Renal cortical epithelial cell (primary cell): Measurements from ENCODE around the gene WNT7A. TPM values are rescaled to one million over a fixed set of nuclear protein-coding genes. Genes with fewer than 3 reads are reported as not detected.
A peak's percentile ranks its signal among the peaks of the same experiment; 100 is the strongest.

ENCODE experiments used
- DNase-seq: peaks from one replicate; pipeline ENCODE4 v3.0.0-alpha.2; 2011; ENCODE audit warnings: low read depth
- total RNA-seq: library from RNA; depleted of rRNA; stranded (reverse); fragments of >200 nt; gene quantifications from 2 replicates; pipeline ENCODE4 v1.2.3, GENCODE V29; 2014

The WNT7A gene
- total RNA-seq, 1 donor from 2014 or later: 23.1 TPM

DNA sequence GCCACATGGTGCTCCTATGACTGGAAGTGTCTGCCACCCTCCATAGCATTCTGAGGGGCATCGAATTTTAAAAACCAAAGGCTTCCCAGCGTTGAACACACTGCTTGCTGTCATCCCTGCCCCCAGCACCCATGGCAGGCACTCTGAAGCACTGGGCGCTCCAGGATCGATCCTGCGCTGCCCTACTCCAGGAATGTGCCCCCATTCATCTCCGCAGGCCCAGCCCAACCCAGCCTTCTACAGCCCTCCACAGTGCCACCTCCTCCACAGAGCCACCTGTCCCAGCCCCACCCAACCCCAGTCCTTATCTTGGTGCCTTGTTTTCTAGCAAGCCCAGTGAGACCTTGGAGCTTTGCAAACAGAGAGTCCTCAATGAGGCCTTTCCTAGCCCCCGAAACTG lies 52.2 kb downstream of the WNT7A start:
- DNase-seq: no peak

DNA sequence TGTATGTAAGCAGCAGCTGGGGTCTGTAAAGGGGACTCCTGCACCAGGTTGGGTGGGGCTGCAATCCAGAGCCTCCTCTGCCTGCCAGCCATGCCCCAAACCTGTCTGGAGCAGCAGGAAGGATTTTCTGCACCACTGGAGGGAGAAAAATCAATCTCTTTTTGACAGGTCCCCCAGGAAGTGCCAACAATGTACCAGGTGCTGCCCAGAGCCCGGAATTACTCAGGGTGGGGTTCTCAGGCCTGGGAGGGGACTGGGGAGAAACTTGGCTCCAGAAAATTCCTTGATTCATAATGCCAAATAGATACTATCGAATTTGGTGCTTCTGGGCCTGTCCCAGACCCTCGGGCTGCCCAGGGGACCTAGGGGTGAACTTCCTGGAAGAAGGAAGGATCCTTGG lies 52.6 kb downstream of the WNT7A start:
- DNase-seq: peak; percentile 44

DNA sequence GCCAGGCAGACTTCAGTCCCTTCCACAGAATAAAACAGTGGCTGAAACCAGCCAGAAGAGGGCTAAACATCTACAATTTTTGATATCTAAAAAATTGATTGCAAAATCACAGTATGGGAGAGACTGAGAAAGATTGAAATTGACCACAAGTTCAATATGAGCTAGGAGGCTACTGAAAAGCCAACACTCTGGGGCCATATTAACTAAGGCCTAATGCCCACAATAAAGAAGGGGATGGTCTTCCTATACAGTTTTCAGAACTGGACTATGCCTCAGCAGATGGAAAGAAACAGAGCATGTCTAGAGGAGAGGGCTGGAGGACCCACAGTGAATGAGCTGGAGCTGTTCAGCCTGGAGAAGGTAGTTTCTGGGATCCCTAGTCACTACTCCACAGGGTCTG lies 53.2 kb downstream of the WNT7A start:
- no peak for DNase-seq

DNA sequence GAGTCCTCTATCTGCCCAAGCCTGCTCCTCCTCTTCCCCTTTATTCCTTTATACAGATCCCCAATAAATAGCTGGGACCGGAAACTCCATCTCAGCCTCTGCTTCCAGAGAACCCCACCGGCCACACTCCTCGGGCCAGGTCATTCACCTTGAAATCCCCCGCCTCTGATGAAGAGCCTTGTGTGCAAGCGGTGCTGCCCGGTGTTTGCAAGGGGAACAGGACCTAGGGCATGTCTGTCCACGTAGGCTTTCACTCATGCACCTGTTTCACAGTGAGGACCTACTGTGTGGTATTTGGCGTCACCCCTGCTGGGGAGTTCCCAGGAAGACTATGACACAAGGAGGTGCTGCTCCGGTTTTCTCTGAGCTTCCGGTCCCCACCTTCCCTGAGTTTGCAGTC lies 54.0 kb downstream of the WNT7A start:
- DNase-seq: no peak

DNA sequence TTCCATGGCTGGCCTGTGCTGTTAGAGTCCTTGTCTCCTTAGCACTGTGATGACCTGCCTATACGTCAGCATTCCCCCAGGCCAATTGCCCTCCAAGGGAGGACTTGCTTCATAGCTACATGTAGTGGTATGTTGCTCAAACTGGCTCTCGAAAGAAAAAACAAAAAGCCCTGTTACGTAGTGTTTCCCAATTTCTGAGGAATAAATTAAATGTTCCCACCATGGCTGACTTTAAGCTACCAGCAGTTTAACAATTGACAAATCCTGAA lies 54.6 kb downstream of the WNT7A start:
- DNase-seq: peak; percentile 24

DNA sequence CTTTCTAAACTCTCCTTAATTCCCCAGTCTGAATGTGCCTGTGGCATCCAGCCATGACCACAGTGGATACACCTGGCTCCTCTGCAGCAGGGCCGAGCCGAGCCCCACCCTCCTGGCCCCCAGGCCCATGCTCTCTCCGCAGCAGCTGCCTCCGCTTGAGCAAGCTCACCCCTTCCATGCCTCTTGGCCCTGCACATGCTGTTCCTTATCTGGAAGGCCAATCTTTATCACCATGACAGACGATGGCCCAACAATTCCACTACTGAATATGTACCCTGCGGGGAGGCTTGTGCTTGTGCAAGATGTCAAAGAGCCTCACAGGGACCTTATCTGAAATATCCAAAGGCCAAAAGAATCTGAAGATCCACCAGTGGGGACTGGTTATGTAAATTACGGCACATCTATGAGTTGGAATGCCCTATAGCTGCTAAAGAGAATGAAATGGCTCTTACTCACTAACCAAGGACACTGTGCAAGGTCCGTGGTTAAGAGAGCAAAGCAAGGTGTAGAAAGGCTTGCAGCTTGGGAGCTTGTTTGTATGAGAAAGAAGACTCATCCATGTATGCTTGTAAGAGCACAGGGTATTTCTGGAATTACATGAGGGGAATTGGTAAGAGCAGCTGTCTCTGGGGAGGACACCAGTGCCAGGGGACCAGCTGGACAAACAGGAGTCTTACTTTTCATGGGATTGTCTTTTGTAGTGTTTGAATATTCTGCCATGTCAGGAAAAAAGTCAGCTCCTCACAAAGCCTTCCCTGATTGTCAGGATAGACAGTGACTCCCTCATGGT lies 55.2 kb downstream of the WNT7A start:
- peak; percentile 56 for DNase-seq

DNA sequence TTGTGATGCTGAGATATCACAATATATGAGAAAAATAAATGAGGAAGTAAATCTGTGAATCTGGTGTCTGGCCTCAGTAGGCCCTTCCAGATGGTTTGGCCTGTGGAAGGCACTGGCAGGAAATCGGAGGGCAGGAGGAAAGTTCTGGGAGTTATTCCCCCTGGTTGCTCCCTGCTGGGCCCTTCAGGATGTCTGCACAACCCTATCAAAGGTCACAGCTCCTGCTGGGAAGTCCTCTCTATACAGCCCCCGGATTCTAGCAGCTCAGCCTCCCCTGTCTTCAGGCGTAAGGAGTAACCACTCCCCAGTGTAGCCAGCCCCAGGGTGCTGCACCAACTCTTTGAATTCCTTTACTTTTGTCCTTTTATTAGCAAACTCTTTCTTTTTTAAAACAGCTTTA lies 56.2 kb downstream of the WNT7A start:
- DNase-seq: no peak

DNA sequence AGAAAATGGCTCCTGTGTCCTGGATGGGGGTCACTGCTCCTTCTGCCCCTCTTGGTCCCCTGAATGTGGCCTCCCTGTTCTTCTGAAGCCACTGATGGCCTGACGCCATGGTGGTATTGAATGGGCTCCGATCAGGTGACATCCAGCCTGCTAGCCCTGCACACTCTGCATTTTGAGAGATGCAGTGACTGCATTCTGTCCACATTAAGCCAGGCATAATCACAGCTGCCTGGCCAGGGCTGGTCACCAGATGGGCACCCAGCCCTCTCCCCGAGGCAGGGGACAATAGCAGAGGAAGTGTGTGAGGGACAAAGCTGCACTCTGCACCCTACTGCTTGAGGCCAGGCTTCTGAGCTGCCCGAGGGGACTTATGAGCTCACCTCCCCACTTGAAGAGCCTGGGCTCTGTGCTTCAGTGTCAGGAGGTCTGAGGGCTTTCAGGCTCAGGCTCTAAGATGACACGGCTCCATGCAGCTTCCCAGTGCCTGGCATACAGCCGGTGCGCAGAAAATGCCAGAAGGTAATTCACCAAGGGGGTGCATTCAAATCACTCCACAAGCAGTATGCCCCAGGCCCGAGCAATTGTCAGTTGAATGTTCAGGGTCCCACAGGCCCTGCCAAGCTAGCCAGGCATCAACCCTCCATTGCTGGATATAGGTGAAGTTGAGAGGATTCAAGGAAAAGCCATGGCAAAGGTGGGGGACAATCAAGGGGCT lies 56.8 kb downstream of the WNT7A start:
- no peak for DNase-seq

DNA sequence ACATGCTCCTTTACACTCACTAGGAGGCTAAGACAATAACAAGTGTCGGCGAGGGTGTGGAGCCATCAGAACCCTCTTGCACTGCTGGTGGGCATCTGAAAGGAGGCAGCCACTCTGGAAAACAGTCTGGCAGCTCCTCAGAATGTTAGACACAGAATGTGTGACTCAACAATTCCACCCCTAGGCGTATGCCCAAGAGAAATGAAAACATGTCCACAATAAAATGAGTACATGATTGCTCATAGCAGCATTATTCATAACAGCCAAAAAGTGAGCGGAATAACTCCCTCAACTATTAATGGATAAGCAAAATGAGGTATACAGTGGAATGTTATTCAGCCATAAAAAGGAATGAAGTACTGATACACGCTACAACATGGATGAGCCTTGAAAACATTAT lies 57.8 kb downstream of the WNT7A start:
- DNase-seq: peak; percentile 59

DNA sequence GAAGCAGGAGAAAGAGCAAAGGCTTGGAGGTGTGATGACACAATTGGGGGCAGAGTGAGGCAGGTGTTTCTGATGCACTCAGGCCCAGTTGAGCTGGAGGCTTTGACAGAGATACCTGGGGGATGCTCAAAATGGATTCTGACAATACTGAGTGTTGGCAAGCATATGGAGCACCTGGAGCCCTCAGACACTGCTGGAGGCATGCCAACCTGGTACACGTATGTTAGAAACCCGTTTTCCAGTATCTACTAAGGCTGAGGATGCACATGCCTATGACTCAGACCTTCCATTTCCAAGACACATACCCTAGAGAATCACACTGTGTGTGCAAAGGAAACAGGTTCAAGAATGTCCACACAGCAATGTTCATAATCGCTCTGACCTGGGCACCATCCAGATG lies 58.7 kb downstream of the WNT7A start:
- no peak for DNase-seq

DNA sequence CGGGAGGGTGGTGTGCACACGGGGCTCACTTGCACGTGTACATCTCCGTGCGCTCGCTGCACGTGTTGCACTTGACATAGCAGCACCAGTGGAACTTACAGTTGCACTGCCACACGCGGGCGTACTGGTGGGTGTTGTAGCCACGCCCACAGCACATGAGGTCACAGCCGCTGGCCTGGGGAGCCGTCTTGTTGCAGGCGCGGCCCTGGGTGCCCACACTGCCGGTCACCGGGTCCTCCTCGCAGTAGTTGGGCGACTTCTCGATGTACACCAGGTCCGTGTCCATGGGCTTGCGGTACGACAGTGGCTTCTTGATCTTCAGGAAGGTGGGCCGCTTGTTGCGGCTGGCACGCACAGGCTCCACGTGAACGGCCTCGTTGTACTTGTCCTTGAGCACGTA lies 61.0 kb downstream of the WNT7A start:
- no peak for DNase-seq

DNA sequence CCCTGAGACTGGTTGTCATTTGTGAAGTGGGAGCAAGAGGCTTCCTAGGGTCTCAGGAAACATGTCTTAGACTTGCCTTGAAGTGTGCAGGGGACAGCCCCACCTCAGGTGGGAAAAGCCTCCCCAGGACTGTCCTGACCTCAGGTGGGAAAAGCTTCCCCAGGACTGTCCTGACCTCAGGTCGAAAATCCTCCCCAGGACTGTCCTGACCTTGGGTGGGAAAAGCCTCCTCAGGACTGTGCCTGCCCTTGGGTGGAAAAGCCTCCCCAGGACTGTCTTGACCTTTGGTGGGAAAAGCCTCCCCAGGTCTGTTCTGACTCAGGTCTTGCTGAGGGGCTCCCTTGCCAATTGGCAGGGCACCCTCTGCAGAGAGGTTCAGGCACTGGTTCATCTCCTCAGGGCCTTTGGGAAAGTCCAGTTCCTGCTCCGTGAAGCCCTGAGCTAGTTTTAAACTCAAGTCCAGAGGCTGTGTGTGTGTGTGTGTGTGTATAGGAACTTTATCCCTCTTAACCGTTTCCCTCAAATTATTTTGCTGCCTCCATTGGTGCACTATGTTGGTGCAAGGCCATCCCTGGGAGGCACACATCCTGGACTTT lies 64.7 kb downstream of the WNT7A start:
- DNase-seq: no peak

DNA sequence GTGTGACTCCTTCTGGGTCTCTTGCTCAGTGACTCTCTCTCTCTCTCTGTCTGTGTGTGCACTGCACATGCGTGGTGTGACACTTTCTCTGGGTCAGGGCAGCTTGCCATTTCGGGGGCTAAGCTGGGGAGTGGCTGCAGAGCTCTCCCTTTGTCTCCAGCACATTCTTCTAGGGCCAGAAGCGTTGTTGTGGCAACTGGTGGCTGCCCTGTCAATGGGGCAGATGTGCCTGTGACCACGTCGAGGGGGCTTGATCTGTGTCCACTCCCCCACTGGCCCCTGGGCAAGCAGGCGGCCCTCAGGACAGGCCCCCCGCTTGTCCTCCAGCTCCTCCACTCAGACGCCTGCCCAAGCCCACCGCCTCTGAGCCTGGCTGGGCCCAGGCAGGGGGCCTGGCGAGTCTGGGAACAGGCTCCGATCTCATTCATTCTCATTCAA lies 67.8 kb downstream of the WNT7A start:
- no peak for DNase-seq

DNA sequence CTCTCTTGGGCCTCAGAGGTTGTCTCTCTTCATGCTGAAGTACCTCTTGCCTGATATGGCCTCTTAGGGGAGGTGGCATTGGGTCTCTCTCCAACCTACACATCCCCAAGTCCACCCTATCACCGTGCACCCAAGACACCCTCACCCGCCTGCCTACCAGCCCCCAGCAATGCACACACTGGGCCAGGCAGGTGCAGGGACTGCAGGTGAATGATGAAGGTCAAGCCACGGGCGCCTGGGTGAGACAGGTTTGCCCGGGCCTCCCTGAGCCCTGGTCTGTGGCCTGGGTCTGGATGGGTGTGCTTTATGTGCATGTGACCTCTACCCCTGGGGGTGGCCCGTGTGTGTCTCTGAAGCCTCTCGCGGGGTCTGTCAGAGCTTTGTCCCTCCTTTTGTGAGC lies 68.3 kb downstream of the WNT7A start:
- DNase-seq: no peak

DNA sequence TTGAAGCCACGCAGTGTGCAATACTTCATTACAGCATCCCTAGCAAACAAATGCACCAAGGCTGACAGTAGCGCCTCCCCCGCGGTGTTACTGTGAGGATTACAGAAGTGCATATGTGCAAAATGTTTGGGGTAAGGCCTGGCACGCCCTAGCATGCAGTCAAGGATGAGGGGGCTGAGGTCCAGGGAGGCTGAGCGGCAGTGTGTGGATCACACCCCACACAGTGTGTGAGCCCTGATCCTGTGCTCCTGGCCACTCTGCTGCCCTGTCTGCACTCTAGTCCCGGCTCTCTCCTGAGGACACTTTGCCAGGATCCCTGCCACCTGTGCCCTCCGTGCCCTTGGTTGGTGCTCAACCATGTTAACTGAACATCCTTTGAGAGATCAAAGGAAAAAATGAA lies 71.3 kb downstream of the WNT7A start:
- DNase-seq: no peak

DNA sequence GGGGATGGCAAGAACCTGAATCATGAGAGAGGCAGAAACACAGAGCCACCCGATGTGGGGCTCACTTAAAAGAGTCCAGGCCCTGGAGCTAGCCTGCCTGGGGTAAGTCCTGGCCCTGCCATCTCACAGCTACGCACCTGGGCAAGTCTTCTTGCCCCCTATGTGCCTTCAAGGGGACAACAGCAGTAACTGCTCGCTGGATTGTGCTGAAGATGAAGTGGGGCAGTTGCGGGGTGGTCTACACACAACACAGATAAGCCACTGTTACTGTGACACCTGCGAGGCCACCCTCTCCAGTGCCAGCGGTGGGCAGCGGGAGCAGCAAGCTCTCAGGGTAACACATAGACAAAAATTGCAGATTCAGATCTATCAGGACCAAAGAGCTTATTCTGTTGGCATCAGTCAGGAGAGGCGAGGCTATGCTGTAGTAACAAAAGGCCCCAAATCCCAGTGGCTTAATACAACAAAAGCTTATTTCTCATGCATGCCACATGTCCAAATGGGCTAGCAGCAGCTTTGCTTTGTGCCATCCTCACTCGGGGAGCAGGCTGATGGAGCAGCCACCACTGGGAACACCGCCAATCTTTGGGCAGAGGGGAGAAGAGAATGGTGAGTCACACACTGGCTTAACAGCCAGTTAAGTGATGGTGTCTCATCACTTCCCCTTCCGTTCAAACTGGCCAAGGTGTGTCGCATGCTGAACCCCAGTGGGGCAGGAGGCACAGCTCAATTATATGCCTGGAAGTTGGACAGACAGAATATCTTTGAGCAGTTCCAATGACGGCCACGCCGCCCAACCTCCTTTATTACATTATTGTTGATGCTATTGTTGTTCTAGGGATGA lies 78.3 kb downstream of the WNT7A start:
- peak; percentile 50 for DNase-seq

DNA sequence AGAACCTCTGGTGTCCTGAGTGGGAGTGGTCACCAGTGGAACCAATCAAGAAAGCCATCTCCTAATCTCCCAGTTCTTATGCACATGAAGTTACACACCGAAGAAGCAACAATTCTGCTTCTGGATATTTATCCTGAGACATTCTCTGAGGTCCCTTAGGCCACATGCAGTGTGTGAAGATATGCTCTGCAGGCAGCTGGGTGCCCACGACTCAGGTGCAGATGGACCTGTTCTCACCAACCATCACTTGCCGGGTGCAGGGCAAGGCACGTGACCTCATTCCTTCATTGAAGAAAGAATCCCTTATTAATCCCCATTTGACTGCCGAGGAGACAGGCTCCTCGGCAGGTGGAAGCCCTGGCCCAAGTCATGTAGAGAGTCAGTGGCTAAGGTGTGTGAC lies 79.8 kb downstream of the WNT7A start:
- no peak for DNase-seq

DNA sequence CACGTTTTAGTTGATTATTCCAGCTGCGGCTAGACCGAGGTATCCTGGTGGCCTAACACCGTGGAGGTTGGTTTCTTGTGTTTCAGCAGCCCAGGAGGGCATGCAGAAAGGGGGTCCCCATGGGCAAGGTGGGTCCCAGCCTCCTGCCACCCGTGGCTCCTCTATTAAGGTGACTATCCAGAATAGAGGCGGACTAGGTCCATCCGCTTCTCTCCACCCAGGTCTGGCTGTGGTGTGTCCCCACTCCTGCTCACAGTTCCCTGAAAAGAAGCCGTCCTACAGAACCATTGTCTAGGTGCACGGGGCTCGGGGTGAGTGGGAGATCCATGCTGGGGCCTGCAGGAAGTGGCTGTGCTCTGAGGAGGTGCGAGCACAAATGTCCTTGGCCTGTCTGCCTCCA lies 81.5 kb downstream of the WNT7A start:
- DNase-seq: no peak

DNA sequence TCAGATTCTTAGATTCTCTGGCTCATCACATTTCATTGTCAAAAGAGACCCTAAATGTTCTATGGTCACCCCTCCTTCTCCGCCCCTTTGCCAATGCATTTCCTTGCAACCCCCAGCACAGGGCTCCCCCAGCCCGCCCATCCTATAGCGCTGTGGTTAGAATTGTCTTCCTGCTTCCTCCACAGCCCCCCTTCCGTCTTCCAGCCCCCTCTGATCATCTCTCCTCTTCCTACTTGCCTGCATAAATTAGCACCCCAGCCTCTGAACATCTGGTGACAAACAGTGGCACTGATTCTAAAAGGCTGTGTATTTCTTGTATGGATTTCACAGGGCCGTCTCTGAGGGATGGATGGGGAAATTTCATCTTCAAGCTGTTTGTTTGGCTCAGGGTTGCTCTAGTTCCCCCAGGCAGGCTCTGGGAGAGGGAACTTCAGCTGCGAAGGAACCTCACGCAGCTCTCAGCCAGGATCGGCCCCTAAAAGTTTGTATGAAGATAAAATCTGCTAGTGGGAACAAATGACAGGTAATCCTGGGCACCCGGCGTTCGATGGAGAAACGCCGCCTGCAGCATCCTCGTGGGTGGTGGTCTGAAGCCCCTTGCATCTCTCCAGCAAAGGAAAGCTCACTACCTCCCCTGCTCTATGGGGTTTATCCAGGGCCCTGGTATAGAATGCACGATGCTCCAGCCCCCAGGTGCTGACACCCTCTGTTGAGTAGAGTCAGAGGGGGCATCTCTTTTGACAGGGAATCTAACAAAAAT lies 83.0 kb downstream of the WNT7A start:
- no peak for DNase-seq

DNA sequence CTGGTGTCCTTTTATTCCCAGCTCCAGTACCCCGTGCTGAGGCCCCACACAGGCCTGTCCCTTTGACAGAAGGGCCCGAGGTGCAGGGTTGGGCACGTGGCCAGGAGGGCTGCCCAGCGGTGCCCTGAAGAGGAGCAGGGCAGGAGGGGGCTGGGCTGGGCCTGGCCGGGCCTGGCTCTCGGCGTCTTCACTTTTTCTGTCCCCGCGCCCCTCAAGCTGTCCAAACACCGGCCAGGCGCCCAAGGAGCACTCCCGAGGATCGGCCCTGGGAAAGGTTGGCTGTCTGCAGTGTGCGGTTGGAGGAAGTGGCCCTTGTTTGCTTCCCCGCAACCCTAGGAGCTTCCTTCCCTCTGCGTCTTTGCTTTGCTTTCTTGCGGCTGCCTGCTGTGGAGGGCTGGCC lies 84.1 kb downstream of the WNT7A start:
- DNase-seq: no peak

DNA sequence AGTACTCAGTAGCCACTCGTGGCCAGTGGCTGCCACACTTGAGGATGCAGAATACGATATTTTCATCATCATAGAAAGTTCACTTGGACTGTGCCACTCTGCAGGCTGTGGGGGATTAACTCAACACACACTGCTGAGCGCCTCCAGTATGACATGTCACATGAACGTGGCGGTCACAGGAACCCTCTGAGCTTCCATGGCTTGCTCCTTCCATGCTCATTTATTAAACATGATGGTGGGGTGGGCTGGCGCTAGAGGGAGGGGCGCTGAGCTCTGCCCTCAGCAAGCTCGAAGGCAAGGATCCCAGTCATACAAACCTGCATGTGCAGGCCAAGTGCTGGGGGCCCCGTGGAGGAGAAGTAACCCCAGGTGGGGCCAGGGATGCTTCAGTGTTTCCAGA lies 85.5 kb downstream of the WNT7A start:
- no peak for DNase-seq

DNA sequence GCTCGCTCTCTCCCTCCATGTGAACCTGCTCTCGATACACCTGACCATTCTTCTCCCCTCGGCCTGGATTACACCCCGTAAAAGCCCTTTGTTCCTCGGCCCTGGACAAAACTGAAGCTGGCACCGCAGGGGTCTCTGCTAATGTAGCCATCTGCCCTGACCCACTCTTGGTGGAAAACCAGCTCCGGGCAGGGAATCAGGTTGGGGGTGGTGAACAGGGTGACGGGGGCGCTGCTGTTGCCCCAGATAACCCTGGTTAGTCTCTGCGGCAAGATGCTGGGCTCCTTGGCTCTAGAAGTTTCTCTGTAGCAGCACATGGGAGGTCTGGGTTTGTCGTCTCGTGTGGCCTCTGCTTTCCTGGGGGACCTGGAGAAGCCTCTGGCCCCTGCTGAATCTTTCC lies 86.4 kb downstream of the WNT7A start:
- no peak for DNase-seq
